NCI-H2196 (cell line): Measurements from ENCODE around the gene TSFM.
"Not testable (repeated sequence)": the region's sequence is repeated elsewhere in the genome, so short reads cannot be mapped to it uniquely, and the experiment has no call there.

ENCODE experiments used
- DNase-seq: peaks from one replicate; lab custom pipeline; 2025; ENCODE audit not compliant: unreplicated experiment; lab: John Stamatoyannopoulos, UW

The TSFM gene

DNA sequence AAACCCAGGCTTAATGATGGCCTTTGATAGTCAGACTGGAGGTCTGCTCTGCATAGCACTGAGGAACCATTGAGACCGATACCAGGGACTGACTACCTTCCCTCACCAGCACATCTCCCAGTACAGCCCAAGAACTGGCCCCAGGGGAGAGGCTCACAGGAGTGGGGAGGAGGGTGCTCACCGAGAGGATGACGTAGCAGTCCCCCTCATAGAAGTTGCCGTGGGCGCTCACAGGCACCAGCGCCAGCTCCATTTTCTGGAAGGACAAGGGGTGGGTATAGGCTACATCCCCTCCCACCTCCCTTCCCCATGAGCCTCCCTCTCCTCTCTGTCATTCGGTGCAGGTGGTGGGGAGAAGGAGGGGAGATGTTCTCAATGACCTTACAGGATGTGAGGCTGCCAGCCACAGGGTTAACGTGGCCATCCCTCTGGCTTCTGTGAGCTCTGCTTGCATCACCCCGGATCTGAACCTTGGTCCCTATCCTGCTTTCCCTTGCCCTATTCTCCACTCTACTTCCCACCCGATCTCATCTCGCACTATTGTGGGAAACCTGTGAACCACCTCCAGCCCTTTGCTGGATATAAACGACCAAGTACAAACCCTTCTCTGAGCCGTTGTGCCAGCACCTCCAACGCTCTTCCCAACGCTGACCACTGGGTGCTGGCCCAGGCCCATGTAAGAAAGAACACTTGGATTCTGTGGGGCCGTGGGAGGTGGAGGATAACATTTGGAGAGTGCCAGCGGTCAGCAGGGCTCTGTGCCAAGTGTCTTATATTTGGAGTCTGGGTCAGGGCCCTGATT lies 31.6 kb downstream of the TSFM start:
- no peak for DNase-seq

DNA sequence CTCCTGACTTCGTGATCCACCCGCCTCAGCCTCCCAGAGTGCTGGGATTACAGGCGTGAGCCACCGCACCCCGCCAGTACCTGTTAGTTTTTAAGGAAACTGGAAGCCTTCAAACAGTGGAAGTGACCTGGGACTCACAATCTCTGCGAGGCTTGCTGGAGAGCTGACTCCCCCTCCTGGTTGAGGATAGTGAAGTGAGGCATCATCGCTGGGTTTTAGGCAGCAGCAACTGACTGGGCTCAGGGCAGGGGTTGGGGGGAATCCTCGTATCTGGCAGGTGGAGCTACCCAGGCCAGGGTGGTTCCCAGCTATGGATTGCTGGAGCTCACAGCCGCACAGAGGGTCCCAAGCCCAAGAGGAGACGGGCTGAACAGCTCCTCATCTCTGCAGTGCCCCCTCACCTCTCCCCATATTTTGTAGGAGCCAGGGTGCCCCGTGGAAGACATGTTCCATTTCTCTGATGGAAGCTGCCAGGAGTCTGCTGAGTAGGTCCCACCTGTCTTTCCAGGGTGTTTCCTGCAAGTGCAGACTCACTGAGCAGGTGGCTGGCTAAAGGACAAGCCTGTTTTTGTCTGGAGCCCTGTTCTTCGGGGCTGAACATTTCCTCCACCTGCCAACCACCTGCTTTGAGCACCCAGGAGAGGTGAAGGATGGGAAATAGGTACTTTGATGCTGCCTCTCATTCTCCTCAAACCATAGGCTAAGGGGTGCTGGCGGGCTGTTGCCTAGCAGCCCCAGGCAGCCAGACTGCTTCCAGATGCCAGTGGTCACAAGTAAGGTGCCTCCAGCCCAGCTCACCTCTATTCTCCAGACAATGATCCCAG lies 32.8 kb downstream of the TSFM start:
- peak; percentile 83 for DNase-seq

DNA sequence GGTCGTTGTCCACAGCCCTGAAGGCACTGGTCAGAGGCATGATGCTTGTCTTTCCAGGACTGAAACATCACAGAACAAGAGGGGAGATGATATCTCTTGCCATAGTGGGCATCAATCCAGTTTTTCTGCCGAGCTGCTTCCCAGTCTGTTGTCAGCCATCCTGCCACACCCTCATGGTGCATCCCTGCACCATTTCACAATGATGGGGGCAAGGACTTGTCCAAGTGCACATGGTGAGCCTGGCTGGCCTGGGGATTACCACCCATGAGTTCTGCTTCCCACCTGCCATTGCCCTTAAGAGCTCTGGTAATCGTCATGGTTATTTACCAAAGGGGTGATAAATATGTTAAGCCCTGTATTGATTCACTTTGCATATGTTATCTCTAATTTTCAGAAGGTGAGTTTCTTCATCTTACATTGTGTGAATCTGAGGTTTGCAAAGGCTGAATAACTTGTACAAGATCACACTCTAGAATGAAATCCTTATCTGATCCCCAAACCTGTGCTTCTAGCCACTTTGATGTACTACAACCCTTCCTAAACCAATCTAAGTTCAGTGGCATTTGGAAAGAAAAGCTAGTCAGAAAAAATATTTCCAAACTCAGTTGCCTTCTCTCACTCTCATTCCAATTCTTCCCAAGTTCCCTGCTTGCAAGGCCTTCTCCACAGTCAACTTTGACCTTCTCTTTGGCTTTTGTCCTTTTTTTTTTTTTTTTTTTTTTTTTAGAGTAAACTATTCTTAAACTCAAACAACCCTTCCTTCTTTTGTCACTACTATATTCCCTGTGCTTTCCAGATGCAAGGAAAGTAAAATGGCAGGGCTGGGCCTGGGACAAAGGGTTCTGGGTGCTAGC lies 33.6 kb downstream of the TSFM start:
- peak; percentile 79 for DNase-seq

DNA sequence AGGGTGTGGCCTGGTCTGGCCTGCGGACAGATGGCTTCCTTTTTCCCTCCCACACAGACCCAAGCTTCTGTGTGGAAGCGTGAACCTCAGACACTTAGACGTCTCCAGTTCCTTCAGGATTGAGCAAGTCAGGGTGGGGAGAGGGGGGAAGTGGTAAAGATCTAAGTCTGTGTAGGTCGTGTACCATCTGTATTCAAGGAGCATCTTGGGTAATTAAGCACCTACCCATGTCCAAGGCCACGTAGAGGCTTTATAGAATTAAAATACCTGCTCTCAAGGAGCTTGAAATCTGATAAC lies 34.2 kb downstream of the TSFM start:
- DNase-seq: no peak

DNA sequence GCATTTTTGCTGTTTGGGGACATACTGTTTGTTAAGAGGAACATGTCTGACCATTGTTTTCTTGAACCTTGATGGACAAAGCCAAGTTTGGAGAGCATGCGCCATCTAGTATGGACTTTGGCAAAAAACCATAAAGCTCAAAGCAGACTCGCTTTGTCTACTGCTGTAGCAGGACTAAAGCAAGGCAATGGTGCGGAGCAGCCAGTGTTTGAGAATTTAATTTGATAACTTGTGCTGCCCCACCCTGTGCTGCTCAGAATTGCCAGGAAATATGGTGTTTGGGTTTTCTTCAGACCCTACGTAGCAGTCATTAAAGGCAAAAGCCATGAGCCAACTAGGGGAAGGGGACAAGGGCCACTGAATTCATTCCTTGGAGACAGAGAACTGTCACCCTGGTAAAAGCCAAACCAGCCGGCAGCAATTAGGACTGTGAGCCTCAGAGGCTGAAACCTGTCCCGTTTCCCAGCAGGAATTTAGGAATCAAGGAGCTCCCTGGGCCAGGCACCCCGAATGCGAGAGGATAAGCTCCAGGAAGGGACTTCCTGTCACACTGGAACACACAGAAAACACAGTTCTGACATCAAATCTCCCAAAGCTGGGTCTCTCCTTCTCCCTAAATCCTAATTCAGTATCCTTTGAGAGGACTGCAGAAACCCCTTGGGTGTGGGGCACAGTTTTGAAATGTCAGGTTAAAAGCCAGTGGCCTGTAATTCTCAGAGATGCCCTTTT lies 34.8 kb downstream of the TSFM start:
- DNase-seq: no peak

DNA sequence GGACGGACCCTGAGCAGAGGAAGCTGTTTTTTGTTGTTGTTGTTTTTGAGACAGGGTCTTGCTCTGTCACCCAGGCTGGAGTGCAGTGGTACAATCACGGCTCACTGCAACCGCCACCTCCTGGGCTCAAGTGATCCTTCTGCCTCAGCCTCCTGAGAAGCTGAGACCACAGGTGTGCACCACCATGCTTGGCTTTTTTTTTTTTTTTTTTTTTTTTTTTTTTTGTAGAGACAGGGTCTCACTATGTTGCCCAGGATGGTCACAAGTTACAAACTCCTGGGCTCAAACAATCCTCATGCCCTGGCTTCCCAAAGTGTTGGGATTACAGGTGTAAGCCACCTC lies 35.4 kb downstream of the TSFM start:
- not testable (repeated sequence) for DNase-seq

DNA sequence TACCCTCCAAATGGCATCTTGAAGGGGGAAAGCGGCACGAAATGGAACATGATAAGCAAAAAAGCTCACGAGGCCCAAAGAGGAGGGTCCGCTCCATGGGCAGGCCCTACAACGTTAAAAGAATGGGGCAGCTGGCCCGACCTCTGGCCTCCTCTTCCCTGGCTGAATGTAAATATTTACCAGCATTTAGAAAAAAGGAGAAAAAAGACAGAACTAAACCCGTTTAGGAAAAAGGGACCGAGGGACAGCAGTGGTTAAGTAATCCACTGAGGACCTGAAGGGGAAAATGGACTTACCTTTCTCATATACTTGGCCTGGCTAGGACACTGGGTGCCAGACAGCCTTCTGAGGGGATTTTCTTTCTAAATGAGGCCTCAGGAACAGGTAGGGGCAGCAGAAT lies 37.5 kb downstream of the TSFM start:
- not testable (repeated sequence) for DNase-seq

DNA sequence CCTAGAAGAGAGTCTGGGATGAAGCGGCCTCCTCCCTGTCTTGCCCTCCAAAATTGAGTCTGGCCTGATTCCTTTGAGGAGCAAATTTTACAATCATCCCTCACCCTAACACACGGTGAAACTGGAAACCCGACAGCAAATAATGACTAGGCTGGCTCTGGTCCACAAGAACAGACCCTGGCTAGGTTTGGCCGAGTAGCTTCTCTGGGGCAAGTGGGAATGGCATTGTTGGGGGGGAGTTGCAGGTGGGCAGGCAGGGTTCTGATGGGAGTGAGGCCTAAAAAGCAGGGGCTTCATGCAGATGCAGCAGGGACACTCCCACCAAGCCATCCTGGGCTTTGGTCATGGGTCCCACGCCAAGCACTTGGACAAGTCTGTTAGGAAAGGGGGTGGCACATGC lies 38.4 kb downstream of the TSFM start:
- DNase-seq: not testable (repeated sequence)

DNA sequence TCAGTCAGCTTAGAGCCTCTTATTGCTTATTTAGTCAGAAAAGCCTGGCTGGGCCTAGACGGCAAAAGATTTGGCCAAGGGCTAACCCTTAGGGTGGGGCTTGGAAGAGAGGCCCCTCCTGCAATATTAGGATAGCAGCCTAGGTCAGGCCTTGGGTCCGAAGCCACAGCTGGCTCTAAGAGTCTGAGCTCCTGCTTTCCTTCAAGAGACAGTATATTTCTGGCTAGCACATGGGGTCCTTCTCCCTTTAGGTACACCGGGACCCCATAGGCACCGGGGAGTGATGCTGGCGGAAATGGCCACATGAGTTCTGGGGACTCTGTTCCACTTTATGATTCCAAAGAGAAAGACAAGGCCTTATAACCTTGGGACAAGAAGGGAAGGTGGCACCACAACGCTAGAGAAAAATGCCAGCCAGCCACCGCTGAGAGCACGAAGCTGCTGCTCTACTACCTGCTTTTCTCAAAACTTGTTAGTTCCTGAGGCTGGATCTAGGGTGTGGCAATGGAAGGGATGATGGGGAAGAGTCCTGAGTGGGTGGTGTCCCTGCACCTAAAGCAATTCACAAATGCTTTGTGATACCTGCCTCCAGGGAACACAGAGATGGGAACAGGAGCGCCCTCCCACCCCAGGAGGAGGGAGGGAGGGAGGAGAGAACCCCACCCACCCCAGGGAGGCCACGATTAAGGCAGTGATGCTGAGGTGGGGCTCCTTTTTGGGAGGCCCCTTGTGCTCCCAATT lies 39.1 kb downstream of the TSFM start:
- no peak for DNase-seq

DNA sequence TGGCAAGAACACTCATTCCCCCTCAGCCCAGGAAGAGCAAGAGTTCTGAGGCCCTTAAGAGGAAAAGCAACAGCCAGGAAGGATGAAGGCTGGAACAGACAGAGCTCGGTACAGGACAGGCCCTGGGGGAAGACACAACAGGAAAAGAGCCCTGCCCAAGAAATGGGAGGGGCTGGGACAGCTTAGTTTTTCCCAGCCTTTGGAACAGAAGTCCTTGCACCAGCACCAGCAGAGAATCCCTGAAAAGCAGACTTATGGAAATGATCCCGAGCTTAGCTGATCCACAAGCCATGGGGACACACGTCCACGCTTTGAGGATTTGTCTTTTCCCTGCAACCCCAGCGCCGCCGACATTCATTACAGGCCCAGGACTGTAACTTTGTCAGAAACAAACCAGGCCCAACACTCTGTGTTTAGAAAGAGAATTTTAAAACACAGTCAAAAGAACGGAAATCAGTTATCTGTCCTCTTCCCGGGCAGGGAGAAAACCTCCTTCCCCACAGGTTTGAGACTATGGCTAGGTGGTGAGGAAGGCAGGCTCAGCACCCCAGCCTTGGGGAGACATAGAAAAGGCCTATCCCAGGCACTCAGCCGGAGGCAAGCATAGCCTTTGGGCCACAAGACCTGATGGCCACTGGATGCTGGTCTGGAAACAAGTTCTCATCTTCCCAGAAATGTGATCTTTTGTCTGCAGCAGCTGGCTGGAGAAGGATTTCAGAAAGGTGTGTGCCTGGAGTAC lies 40.0 kb downstream of the TSFM start:
- DNase-seq: no peak

DNA sequence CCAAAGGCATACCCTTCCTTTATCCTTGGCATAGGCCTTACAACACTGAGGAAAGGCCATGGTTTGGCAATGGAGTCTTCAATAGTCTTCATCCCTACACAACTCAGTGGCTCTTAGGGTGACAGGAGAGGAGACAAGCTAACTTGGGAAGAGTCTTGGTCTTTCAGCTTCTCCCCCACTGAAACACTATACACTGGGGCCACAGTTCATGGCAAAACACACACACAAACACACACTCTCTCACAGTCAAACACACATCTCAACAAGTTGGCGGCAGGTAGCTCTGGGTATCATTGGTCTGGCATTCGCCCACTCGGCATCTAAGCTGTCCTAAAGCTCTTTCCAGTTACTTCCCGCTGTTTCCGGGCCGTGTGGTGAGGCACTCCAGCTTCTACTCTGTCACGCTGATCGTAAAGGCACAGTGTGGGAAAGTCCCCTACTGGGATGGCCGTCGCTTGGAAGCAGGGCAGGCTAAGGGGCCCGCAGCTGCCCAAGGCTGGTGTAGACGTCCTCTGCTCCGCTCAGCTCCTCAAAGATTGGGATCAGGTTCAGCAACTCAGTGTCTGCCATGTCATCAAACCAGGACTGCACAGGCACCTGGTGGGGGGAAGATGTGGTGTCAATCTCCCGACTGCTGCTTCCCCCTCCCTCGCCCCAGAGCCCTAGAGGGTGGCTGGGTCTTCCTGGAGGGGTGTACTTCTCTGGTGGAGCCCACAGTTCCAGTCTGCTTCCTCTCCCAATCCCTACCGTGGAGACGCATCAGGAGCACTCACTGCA lies 40.7 kb downstream of the TSFM start:
- no peak for DNase-seq

DNA sequence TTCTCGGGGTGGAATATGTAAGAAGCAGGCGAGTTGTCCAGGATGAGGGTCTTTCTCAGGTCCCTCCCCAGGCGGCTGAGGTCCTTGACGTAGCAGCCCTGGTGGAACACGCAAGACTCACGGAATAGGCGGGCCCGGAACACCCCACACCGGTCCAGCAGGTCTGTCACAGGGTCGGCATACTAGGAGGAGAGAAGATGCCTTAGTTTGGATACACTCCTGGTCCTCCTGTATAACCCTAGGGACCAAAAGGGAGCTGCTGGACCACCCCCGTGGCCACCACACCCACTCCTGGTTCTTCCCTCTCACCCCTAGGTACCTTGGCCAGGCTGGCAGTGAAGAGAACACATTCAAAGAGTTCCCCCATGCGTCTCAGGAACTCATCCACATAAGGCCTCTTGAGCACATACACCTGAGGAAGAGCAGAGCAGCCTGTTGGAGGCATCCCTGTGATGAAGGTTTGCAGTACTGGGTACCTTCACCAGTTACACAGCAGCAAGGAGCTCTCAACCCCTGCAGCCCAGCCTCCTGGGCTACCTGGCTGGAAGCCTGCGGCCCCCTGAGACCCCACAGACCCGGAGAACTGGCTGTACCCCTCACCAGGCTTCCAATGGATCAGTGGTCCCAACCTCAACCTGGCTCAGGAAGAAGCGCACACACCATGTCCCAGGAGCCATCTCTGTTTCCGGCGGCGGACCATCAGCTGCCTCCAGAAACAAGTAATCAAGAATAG lies 41.5 kb downstream of the TSFM start:
- DNase-seq: no peak

DNA sequence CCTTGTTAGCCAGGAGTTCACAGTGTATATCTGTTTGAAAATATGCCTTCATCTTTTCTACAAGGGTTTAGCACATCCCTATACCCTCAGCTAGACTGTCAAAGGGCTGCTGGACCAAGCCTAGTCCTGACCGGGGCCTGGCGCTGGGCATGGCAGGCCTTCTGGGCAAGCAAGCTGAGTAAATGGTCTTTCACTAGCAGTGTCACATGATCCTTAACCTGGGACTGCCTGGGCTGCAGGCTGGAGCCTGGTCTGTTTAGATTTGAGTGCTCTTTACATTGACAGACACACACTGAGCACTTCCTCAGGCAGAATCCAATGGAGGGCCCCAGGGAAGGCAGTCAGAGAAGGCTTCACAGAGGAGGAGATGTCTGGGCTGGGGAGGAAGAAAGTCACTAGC lies 42.9 kb downstream of the TSFM start:
- DNase-seq: no peak

DNA sequence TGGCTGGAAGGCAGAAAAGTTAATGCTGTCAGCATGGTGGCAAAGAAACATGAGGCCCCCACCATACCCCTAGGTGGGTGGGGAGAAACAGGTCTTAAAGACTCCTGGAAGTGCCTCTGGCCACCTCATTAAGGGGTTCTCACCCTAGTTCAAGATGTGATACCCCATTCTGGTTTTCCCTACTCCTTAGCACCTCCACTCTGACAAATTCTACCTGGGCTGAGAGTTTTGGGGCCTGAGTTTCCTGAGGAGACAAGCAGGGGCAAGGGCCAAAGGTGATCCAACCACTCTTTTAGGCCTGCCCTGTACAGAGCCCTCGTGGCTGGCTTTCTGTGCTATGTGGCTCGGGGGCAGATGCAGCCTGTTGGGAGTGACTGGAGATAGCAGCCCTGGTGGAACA lies 43.8 kb downstream of the TSFM start:
- DNase-seq: no peak

DNA sequence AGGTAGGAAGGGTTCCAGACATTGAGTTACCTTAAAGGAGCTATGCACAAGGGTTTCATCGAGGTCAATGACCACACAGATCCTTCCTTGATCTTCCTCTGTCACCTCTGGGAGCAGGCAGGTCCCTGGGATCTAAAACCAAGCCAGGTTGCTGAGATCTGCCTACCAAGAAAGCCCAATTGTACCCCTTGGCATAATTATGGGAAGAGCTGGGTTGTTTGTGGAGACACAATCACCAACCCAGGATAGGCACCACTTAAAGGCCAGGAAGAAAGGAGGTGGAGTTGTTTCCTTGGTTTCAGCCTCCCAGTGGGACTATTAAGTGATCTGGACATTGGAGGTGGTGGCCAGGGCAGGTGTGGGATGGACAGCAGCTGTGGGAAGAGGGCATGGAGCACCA lies 44.4 kb downstream of the TSFM start:
- DNase-seq: no peak

DNA sequence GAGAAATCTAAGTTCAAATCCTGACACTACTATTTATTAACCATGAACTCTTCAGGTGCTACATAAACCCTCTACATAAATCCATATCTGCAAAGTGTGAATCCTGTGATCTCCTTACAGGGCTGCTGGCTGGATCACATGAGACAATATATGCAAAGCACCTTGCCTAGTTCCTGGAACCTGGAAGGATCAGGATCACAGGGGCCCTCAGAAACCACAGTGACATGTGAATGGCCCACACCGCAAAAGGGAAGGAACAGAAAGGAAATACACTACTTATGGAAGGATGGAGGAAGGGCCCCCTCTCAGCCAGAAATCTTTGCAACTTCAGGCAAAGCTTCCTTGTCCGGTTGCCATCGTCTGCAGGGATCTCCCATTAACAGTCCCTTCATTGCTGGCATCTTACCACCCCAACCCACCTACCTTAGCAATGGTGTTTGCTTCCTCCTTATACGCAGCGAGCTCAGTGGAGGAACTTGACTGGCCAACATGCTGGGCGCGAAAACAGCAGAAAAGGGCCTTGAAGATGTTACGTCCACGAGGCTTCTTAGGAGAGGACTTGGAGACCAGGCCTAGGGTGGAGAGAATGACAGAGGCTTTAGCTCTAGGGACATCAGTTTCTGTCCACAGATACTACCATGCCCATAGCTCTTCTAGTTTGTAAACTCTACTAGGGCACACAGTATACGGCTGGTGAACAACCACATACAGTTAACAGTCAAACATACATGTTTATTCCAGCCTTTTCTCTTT lies 46.6 kb downstream of the TSFM start:
- DNase-seq: no peak

DNA sequence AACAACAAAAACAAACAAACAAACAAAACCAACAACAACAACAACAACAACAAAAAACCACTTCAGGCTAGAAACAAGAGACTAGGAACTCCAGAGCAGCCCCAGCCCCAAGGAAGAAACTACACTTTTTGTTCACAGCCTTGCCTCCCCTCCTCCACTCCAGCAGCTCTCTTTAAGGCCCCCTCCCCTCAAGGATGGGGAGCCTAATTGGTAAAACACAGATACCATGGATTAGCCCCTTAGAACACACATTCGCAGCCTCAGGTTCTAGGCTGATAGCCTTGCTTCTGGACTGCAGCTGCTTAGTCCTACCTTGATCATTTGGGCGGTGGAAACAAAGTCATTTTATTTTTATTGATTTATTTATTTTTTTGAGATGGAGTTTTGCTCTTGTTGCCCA lies 47.8 kb downstream of the TSFM start:
- no peak for DNase-seq

DNA sequence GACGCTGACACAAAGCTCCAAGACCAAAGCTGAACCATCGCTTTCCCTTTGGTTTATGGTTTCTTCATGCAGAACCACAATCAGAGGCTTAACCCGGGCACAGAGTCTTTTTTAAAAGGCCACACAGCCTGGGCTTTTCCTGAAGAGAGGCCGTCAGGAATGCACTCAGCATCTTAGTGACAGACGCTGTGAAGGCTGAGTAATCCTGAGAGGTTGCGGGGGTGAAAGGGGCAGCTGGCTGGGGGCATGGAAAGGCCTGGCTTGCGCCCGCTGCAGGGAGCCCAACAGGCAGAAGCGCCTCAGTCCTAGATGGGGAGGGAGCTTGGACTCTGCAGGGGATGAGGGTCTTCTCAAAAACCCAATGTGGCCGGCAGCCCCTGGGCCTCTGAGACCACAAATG lies 50.4 kb downstream of the TSFM start:
- no peak for DNase-seq
